Measurements from ENCODE around the gene OR7G2.

- TF ChIP-seq POLR2AphosphoS5 (IDR thresholded peaks at IDR 0.05; ENCODE audit: insufficient read depth in 1 of 2, low read depth in 1 of 2) (no peak), CTCF (IDR thresholded peaks at IDR 0.05) (no peak), POLR2A (IDR thresholded peaks at IDR 0.05) (no peak)
Observed at GRCh38 chr19:9146882-9147281, 39.6 kb upstream of the OR7G2 start.
